SK-N-SH treated with all-trans-retinoic acid at 6 μM for 48 hours (cell line): Measurements from ENCODE around the gene CRADD.
A peak's percentile ranks its signal among the peaks of the same experiment; 100 is the strongest.

Experiments used
- ATAC-seq: fragments of 200-7000 bp; cut with Tn5 transposase; 3 replicates; pipeline ENCODE4 v1.9.1; 2020; ENCODE audit warnings: mild to moderate bottlenecking, moderate library complexity
- ARNTL ChIP-seq: fragments of 450-650 bp; formaldehyde crosslinking; IDR thresholded peaks from 2 replicates; pipeline ENCODE4 v1.5.0; 2020; ENCODE audit warnings: low read depth, mild to moderate bottlenecking, moderate library complexity, borderline replicate concordance
- BACH2 ChIP-seq: fragments of 250-450 bp; sonication (Bioruptor Pico); IDR thresholded peaks from 2 replicates; pipeline ENCODE4 v1.9.0; 2021; ENCODE audit warnings: mild to moderate bottlenecking, borderline replicate concordance
- CREB5 ChIP-seq: fragments of 250-450 bp; sonication (Bioruptor Pico); IDR thresholded peaks from 2 replicates; pipeline ENCODE4 v1.5.1; 2020; ENCODE audit warnings: low read depth, mild to moderate bottlenecking, moderate library complexity
- CSDC2 ChIP-seq: fragments of 250-450 bp; sonication (Bioruptor Pico); IDR thresholded peaks from 2 replicates; pipeline ENCODE4 v1.5.0; 2020; ENCODE audit warnings: mild to moderate bottlenecking, moderate library complexity
- CSRNP3 ChIP-seq: fragments of 250-450 bp; sonication (Bioruptor Pico); IDR thresholded peaks from 2 replicates; pipeline ENCODE4 v1.5.1; 2021; ENCODE audit warnings: mild to moderate bottlenecking, moderate library complexity
- ESRRG ChIP-seq: fragments of 250-450 bp; sonication (Bioruptor Pico); IDR thresholded peaks from 2 replicates; pipeline ENCODE4 v1.6.1; 2021; ENCODE audit warnings: mild to moderate bottlenecking
- GLIS3 ChIP-seq: fragments of 250-450 bp; sonication (Bioruptor Pico); IDR thresholded peaks from 2 replicates; pipeline ENCODE4 v1.5.0; 2020; ENCODE audit warnings: mild to moderate bottlenecking, moderate library complexity
- ISL1 ChIP-seq: fragments of 250-450 bp; sonication (Bioruptor Pico); IDR thresholded peaks from 2 replicates; pipeline ENCODE4 v2.1.2; 2022; ENCODE audit warnings: mild to moderate bottlenecking, moderate library complexity
- OSR1 ChIP-seq: fragments of 250-450 bp; sonication (Bioruptor Pico); IDR thresholded peaks from 2 replicates; pipeline ENCODE4 v1.8.0; 2022; ENCODE audit warnings: moderate library complexity, mild to moderate bottlenecking, inconsistent platforms
- PATZ1 ChIP-seq: fragments of 250-450 bp; sonication (Bioruptor Pico); IDR thresholded peaks from 2 replicates; pipeline ENCODE4 v1.8.0; 2020; ENCODE audit warnings: mild to moderate bottlenecking, moderate library complexity, borderline replicate concordance
- POU6F1 ChIP-seq: fragments of 250-450 bp; sonication (Bioruptor Pico); IDR thresholded peaks from 2 replicates; pipeline ENCODE4 v1.8.0; 2021; ENCODE audit warnings: low read depth, mild to moderate bottlenecking, moderate library complexity, borderline replicate concordance
- RARB ChIP-seq: fragments of 250-450 bp; sonication (Bioruptor Pico); IDR thresholded peaks from 2 replicates; pipeline ENCODE4 v1.8.0; 2021; ENCODE audit warnings: mild to moderate bottlenecking, moderate library complexity
- SNAI2 ChIP-seq: fragments of 250-450 bp; sonication (Bioruptor Pico); IDR thresholded peaks from 2 replicates; pipeline ENCODE4 v1.5.0; 2020; ENCODE audit warnings: mild to moderate bottlenecking, moderate library complexity
- TCF4 ChIP-seq: fragments of 250-450 bp; sonication (Bioruptor Pico); IDR thresholded peaks from 2 replicates; pipeline ENCODE4 v1.8.0; 2021; ENCODE audit warnings: mild to moderate bottlenecking, moderate library complexity, borderline replicate concordance
- TOX ChIP-seq: fragments of 250-450 bp; sonication (Bioruptor Pico); IDR thresholded peaks from 2 replicates; pipeline ENCODE4 v1.8.0; 2021; ENCODE audit warnings: mild to moderate bottlenecking, moderate library complexity, borderline replicate concordance
- TSHZ2 ChIP-seq: fragments of 250-450 bp; sonication (Bioruptor Pico); IDR thresholded peaks from 2 replicates; pipeline ENCODE4 v1.5.0; 2020; ENCODE audit warnings: mild to moderate bottlenecking, moderate library complexity
- ZC3H10 ChIP-seq: fragments of 250-450 bp; sonication (Bioruptor Pico); IDR thresholded peaks from 2 replicates; pipeline ENCODE4 v1.5.1; 2021; ENCODE audit warnings: mild to moderate bottlenecking, moderate library complexity
- ZFP30 ChIP-seq: fragments of 450-650 bp; formaldehyde crosslinking; IDR thresholded peaks from 2 replicates; pipeline ENCODE4 v1.5.0; 2022; ENCODE audit warnings: mild to moderate bottlenecking, moderate library complexity
- ZNF565 ChIP-seq: fragments of 450-650 bp; formaldehyde crosslinking; conservative IDR thresholded peaks from 2 replicates; pipeline ENCODE4 v1.5.0; 2020; ENCODE audit warnings: low read depth, mild to moderate bottlenecking, moderate library complexity
- ZNF70 ChIP-seq: fragments of 450-650 bp; formaldehyde crosslinking; IDR thresholded peaks from 2 replicates; pipeline ENCODE4 v1.5.0; 2020; ENCODE audit warnings: mild to moderate bottlenecking, moderate library complexity
- ZNF8 ChIP-seq: fragments of 450-650 bp; formaldehyde crosslinking; IDR thresholded peaks from 2 replicates; pipeline ENCODE4 v1.5.0; 2020; ENCODE audit warnings: mild to moderate bottlenecking, moderate library complexity

Gene CRADD

GRCh38 chr12:93682846-93683261, 5.7 kb downstream of the CRADD start:
- TF ChIP-seq ESRRG: no peak
- TF ChIP-seq TCF4: peak; percentile 20; the same call in 1 of the 2 replicates
- no peak for TF ChIP-seq ZC3H10 (CRISPR knock-in tag)
- peak; percentile 46; the same call in 1 of the 3 replicates for ATAC-seq

- no peak for ATAC-seq
- TF ChIP-seq CSRNP3 (no peak), RARB (CRISPR knock-in tag) (no peak), TOX (CRISPR knock-in tag) (no peak), POU6F1 (CRISPR knock-in tag) (no peak), SNAI2 (CRISPR knock-in tag) (no peak), ARNTL (CRISPR knock-in tag) (no peak), CSDC2 (CRISPR knock-in tag) (no peak)
Measured at GRCh38 chr12:93683410-93683809, 6.2 kb downstream of the CRADD start.

- ATAC-seq: no peak
Measured at GRCh38 chr12:93684716-93685115, 7.5 kb downstream of the CRADD start.

More at GRCh38 chr12:93684716-93685115, 7.5 kb downstream of the CRADD start:
- TF ChIP-seq OSR1 (CRISPR knock-in tag) (no peak), ZNF8 (CRISPR knock-in tag) (no peak), ZFP30 (CRISPR knock-in tag) (no peak), TSHZ2 (CRISPR knock-in tag) (no peak), PATZ1 (CRISPR knock-in tag) (no peak), ARNTL (CRISPR knock-in tag) (no peak), ZC3H10 (CRISPR knock-in tag) (no peak), POU6F1 (CRISPR knock-in tag) (no peak), TCF4 (no peak), TOX (CRISPR knock-in tag) (no peak), ESRRG (no peak), GLIS3 (CRISPR knock-in tag) (no peak), RARB (CRISPR knock-in tag) (no peak), CREB5 (no peak), ZNF70 (no peak), BACH2 (CRISPR knock-in tag) (no peak), CSDC2 (CRISPR knock-in tag) (no peak), ZNF565 (no peak), ISL1 (no peak)
